ENCODE data around the gene BARHL1.

BARHL1 gene

DNA sequence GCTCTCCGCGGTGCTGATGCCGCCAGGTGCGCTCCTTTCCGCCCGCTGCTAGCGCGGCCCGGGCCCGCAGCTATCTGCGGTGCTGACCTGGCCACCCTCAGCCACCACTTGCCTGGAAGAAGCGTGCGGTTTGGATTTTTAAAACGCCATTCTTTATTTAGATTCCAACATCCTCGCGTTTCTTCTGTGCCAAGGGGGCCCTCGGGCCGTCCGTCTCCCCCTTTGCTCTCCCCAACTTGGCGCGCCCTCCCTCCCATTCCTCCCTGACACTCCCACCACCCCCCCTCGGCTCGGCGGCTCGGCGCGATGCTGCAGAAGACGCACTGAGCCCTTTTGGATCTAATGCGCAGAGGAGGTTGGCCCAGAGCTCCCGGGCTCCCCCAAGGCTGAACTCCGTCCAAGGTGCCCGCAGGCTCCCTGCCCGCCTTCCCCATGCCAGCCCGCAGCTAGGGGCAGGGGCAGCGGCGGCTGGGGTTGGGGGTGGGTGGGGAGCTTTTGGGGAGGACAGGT lies at the start of gene BARHL1:
Gene BARHL1 (plus strand): TSS at position 331 of the 510 bp plus-strand sequence. CDS start 192 bp downstream, outside the sequence.
- no peak within 1 kb of the TSS for H3K4me3 ChIP-seq (ENCODE audit: low read depth, low read length)

- no peak overlapping the region for H3K4me3 ChIP-seq (ENCODE audit: low read depth, low read length)
These were observed 47.6 kb upstream of the BARHL1 start for GRCh38 chr9:132534832-132535231.

- H3K4me3 ChIP-seq (ENCODE audit: low read depth, low read length) = no peak overlapping the region
These were observed 46.3 kb upstream of the BARHL1 start for GRCh38 chr9:132536124-132536523.

- no peak overlapping the region for H3K4me3 ChIP-seq (ENCODE audit: low read depth, low read length)
These were observed 45.1 kb upstream of the BARHL1 start for GRCh38 chr9:132537352-132537751.

- no peak overlapping the region for H3K4me3 ChIP-seq (ENCODE audit: low read depth, low read length)
These were observed 44.3 kb upstream of the BARHL1 start for GRCh38 chr9:132538071-132538470.

DNA sequence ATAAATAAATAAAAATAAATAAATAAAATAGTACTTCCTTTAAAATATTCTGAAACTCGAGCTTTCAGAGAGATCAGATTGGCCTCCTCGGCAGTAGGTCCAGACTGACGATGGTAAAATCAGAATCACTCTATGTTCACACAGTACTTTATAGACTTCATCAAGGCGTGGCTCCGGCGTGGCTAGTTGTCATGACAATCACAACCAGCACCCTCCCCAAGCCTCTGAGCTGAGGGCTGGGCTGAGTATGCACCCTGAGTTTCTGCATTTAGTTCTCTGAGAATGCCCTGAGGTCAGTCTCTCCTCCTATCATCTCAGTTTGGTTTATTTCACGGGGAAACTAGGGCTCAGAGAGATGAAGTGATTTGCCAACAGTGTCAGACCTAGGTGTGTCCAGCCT lies 43.3 kb upstream of the BARHL1 start:
- H3K4me3 ChIP-seq (ENCODE audit: low read depth, low read length) = no peak overlapping the region

- H3K4me3 ChIP-seq (ENCODE audit: low read depth, low read length) = no peak overlapping the region
These were observed 41.4 kb upstream of the BARHL1 start for GRCh38 chr9:132541051-132541450.

DNA sequence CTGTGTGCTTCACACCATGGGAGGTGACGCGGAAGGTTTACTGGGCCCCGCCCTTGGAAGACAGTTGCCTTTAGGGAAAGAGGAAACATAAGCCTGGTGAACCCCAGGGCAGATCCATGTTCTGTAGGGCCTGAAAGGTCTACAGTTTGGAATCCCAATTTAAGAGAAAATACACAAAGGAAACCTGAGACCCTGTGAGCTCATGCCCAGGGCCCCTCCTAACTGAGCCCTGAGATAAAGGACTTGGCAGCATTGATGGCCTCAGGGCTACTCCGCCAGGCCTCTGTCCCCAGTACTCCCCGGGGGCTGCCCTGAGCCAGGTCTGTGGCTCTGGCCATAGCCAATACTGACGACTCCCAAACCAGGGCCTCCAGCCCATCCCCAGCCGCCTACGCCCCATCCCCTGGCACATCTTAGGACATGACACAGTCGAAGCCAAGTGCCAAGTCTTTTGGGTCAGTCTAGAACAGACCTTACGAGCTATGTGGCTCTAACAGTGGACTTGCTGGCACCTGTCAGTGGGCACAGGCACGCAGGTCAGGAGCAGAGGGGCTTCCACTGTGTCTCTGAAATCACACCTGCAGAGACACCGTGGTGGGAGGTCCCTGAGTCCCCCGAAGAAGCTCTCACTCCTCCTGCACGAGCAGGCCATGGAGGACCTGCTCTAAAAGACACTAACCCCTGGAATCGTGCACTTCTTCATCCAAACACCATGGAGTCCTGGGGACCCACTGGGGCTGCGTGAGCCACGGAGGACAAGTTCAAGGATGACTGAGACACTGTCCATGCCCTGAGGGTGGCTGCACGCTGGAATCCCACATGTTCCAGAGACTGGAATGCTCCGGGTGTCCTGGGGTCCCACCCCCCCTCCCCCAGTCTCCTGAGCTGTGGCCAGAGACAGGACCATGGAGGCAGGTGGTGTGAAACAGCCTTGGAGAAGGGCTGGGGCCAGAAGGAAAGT lies 40.3 kb upstream of the BARHL1 start:
- no peak overlapping the region for H3K4me3 ChIP-seq (ENCODE audit: low read depth, low read length)

DNA sequence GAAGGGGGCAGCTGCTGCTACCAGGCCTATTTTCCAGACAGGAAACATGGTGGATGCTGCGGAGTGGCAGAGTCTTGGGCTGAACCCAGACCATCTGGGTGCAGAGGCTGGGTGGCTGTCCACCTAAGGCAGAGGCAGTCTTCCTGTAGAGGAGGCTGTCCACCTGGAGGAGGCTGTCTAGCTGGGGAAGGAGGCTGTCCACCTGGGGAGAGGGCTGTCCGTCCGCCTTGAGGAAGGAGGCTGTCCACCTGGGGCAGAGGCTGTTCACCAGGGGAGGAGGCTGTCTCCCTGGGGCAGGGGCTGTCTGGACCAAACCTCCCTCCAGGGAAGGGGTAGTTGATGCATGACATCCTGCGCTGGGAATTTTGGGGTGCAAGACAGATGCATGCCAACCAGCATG lies 39.2 kb upstream of the BARHL1 start:
- H3K4me3 ChIP-seq (ENCODE audit: low read depth, low read length) = no peak overlapping the region

DNA sequence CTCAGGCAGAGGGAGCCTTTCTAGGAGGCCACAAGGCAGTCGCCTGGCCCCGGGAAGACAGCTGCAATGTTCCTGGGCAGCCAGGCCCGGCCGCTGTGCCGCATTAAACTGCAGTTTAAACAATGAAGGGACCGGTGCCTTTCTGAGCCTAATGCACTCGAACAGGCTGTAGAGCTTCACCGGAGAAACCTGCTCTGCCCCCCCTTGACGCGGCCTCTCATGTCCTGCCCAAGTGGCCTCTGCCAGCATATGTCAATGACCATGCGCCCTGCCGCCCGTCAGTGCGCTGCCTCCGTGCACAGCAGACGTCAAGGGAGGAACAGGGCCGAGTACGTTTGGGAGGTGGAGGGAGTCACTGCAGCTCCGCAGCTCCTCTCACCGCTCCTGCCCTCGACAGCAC lies 38.4 kb upstream of the BARHL1 start:
- no peak overlapping the region for H3K4me3 ChIP-seq (ENCODE audit: low read depth, low read length)

GRCh38 chr9:132545578-132545977 lies 36.8 kb upstream of the BARHL1 start:
- no peak overlapping the region for H3K4me3 ChIP-seq (ENCODE audit: low read depth, low read length)

DNA sequence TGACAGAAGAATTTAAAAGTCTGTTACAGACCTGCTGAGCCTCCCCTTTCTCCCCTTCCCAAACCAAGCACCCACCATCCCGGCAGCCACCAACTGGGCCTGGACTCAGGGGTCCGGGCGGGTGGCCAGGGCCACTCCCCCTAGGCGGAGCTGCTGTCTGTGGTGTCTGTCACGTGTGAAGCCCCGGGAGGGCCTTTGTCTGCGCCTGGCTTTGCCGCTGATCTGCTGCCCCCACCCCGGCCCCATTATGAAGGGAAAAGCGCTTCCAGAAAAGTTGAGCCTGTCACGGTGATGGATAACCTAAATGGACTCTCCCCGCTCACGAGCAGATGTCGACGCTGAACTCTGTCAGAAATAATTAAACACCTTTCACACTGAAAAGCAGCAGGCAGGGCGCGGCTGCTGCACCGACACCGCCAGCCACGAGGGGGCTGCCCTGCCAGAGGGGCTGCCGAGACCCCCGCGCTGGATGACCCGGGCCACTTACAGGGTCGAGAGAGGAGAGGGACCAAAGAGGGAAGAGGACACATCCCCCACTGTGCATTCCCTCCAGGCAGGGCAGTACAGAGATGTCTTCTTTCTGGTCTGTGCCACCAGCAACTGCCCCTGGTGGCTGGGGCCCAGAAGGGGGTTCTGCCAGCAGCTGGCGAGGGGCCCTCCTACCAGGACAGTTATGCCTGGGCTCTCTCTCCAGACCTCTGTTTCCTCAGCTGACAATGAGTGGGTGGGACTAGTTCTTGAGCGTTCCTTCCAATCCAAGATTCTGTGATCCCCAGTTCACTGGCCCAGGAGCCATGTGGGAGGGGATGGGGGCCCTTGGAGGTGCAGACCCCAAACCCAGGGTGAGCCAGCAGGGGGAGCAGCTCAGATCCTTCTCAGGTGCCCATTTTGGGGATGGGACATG lies 36.0 kb upstream of the BARHL1 start:
- peak overlapping the region; percentile 6 for H3K4me3 ChIP-seq (ENCODE audit: low read depth, low read length)

- H3K4me3 ChIP-seq (ENCODE audit: low read depth, low read length) = no peak overlapping the region
These were observed 35.4 kb upstream of the BARHL1 start for GRCh38 chr9:132547052-132547431.

DNA sequence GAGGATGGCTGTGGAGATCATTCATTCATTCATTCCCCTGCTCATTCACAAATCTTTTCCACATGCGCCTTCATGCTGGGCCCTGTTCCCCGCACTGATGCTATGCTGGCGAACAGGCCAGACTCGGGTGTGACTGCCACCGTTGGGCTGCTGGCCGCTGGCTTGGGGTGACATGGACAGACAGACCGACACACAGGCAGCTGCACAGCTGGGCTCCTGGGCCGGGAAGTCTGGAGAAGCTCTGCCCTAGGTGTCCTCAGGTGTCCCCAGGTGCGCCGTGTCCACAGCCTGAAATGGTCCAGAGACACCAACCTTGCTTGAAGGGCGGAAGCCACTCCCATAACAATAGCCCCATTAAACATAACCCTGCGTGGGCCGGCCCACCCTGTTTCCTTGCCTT lies 35.0 kb upstream of the BARHL1 start:
- no peak overlapping the region for H3K4me3 ChIP-seq (ENCODE audit: low read depth, low read length)

- H3K4me3 ChIP-seq (ENCODE audit: low read depth, low read length) = no peak overlapping the region
These were observed 34.3 kb upstream of the BARHL1 start for GRCh38 chr9:132547976-132548730.

DNA sequence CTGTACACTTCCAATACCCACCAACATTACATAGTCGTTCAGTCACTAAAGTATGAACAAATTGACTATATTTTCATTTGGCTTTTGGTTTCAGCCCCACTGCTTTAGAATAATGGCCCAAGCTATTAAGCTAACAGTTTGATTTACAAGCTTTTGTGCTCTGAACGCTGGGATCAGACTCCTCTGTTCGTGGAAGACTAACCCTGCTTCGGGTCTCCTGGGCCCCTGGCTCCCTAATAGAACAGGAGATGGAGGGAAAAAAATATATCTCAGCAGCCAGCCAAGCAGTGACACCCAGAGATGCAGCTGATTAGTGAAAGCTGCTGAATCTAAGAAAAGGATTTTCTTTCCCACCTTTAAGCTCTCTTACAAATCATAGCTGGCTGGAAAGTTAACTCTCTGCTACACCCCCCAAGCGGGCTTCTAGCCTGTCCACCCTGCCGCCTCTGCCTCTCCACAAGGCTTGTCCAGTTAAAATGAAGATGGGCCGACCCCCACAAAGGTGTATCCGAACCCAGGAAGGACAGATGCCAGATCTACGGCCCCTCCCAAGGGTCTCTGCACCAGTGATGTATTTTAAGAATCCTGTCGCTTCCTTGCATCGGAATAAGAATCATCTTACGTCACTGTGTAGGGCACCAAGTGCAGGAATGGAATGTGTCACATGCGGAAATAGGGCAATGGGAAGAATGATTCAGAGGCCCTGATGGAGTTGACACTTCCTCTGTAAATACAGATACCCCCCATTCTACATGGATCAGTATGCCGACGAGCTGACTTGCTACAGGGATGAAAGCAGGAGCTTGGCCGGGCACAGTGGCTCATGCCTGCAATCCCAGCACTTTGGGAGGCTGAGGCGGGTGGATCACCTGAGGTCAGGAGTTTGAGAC lies 33.4 kb upstream of the BARHL1 start:
- no peak overlapping the region for H3K4me3 ChIP-seq (ENCODE audit: low read depth, low read length)

GRCh38 chr9:132551556-132551955 lies 30.9 kb upstream of the BARHL1 start:
- no peak overlapping the region for H3K4me3 ChIP-seq (ENCODE audit: low read depth, low read length)

DNA sequence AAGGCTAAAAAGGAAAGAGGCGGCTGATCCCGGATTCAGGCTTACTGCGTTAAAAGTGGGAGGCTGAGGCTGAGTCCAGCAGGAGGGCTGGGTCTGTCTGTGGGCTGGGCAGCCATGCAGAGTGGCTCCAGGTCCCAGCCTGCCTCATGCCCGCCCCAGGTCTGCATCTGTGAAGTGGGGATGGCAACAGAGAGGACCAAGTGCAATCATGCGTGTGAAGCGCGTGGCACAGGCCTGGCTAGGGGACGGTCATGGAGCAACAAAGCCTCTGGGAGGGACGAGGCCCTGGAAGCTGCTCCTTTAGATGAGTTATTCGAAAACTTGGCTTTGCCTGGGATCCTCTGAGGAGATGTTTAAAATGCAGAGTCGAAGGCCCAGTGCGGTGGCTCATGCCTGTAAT lies 30.4 kb upstream of the BARHL1 start:
- H3K4me3 ChIP-seq (ENCODE audit: low read depth, low read length) = no peak overlapping the region

DNA sequence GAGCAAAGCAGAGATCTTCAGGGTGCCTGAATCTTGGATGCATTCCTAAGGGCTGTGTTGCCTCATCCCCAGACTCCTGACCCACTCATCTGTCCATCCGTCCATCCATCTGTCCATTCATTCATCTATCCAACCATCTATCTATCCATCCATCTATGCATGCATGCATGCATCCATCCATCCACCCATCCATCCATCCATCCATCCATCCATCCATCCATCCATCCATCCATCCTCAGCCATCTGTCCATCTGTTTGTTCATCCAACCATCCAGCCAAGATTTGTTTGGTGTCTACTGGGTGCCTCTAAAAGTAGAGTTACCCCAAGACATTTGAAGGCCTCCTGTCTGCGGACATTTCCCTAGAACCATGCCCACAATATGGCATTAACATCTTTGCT lies 27.7 kb upstream of the BARHL1 start:
- no peak overlapping the region for H3K4me3 ChIP-seq (ENCODE audit: low read depth, low read length)

DNA sequence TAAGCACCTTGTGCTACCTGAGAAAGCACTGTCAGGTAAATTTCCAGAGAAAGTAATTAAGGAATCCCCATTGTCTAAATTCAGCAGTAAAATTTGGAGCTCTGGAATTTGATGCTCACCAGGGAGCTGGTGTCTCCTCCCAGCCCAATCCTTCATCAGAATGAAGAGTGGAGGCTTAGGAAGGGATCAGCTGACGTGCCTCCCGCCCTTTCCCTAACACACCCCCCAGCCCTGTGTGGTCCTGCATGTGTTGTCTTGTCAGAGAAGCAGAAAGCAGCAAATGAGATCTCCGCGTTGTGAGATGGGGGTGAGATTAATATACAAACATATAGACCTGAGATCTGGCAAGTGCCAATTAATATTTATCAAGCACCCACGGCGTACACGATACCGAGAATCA lies 26.9 kb upstream of the BARHL1 start:
- no peak overlapping the region for H3K4me3 ChIP-seq (ENCODE audit: low read depth, low read length)
